DND-41 (cell line): ENCODE results near the gene TRIM2.

Source experiments
- ATAC-seq: fragments of 200-7000 bp; cut with Tn5 transposase; 3 replicates; pipeline ENCODE4 v1.9.1; 2021; ENCODE audit warnings: low read depth; ENCODE audit not compliant: insufficient read depth
- DNase-seq: peaks from one replicate; pipeline ENCODE4 v3.0.0-alpha.2; 2020
- H2AFZ ChIP-seq: 2 replicates; pipeline ENCODE4 v1.6.0; 2012; ENCODE audit warnings: low read depth, low read length
- H3K27ac ChIP-seq: 2 replicates; pipeline ENCODE4 v1.5.1; 2012; ENCODE audit warnings: low read length, inconsistent platforms
- H3K27me3 ChIP-seq: fragments of 200-600 bp; sonication (generic); 2 replicates; pipeline ENCODE4 v1.6.0; 2012; ENCODE audit warnings: low read length, mild to moderate bottlenecking, inconsistent platforms; ENCODE audit not compliant: insufficient read depth, poor library complexity
- H3K36me3 ChIP-seq: 2 replicates; pipeline ENCODE4 v1.5.1; 2012; ENCODE audit warnings: low read length, inconsistent platforms; ENCODE audit not compliant: insufficient read depth
- H3K4me1 ChIP-seq: 2 replicates; pipeline ENCODE4 v1.5.1; 2012; ENCODE audit warnings: mild to moderate bottlenecking, low read length; ENCODE audit not compliant: insufficient read depth
- H3K4me2 ChIP-seq: 2 replicates; pipeline ENCODE4 v1.6.0; 2012; ENCODE audit warnings: mild to moderate bottlenecking, moderate library complexity, low read length, inconsistent platforms; ENCODE audit not compliant: insufficient read depth
- H3K4me3 ChIP-seq, 2 experiments: fragments of 200-600 bp in 1 of 2; shearing (Covaris generic) in 1 of 2; 2 replicates each; pipeline ENCODE4 v1.5.1; 2012 to 2016; ENCODE audit warnings: inconsistent platforms in 2 of 2, low read length in 2 of 2, mild to moderate bottlenecking in 2 of 2, low read depth in 1 of 2, moderate library complexity in 1 of 2
- H3K79me2 ChIP-seq: 2 replicates; pipeline ENCODE4 v1.6.0; 2012; ENCODE audit warnings: low read length, inconsistent platforms; ENCODE audit not compliant: insufficient read depth
- H3K9ac ChIP-seq: 2 replicates; pipeline ENCODE4 v1.6.0; 2012; ENCODE audit warnings: low read depth, mild to moderate bottlenecking, inconsistent platforms, low read length, moderate library complexity
- H3K9me3 ChIP-seq: 2 replicates; pipeline ENCODE4 v1.5.1; 2012; ENCODE audit warnings: low read length, moderate library complexity, mild to moderate bottlenecking, inconsistent platforms; ENCODE audit not compliant: insufficient read depth, severe bottlenecking
- H4K20me1 ChIP-seq: 2 replicates; pipeline ENCODE4 v1.6.0; 2012; ENCODE audit warnings: low read length; ENCODE audit not compliant: insufficient read depth
- CTCF ChIP-seq: IDR thresholded peaks from 2 replicates; pipeline ENCODE4 v1.5.1; 2012; ENCODE audit warnings: borderline replicate concordance, low read length, moderate library complexity, mild to moderate bottlenecking; ENCODE audit not compliant: poor library complexity, severe bottlenecking; ENCODE audit errors: extremely low read depth
- EZH2 ChIP-seq: IDR thresholded peaks from 3 replicates; pipeline ENCODE4 v1.6.1; 2012; ENCODE audit warnings: borderline replicate concordance, low read depth, mild to moderate bottlenecking, moderate library complexity, low read length, inconsistent platforms; ENCODE audit not compliant: severe bottlenecking

TRIM2 gene

GRCh38 chr4:153372967-153373562, 168.8 kb downstream of the TRIM2 start:
- Histone ChIP-seq H3K79me2 (peaks cover 38% of the 10 kb centered on the region), H4K20me1 (no peaks in the 10 kb centered on the region), H3K27ac (no peak overlapping the region), H2AFZ (no peak overlapping the region), H3K9ac (no peak overlapping the region), H3K4me1 (no peaks in the 10 kb centered on the region), H3K36me3 (peaks cover 66% of the 10 kb centered on the region), H3K9me3 (peaks cover 17% of the 10 kb centered on the region), H3K4me2 (no peak overlapping the region), H3K4me3 (no peak overlapping the region), H3K27me3 (no peaks in the 10 kb centered on the region)
- no peak for DNase-seq
- TF ChIP-seq EZH2 (no peak), CTCF (no peak)
- no peak for ATAC-seq

GRCh38 chr4:153374442-153374841, 170.2 kb downstream of the TRIM2 start:
- no peak for TF ChIP-seq EZH2
- no peak for TF ChIP-seq CTCF

GRCh38 chr4:153375303-153375702, 171.1 kb downstream of the TRIM2 start:
- Histone ChIP-seq H3K9me3 (peaks cover 17% of the 10 kb centered on the region), H3K4me2 (no peak overlapping the region), H3K9ac (no peak overlapping the region), H3K27me3 (no peaks in the 10 kb centered on the region), H3K36me3 (peaks cover 53% of the 10 kb centered on the region), H4K20me1 (no peaks in the 10 kb centered on the region), H3K79me2 (peaks cover 41% of the 10 kb centered on the region), H3K4me1 (no peaks in the 10 kb centered on the region), H3K27ac (no peak overlapping the region), H3K4me3 (no peak overlapping the region), H2AFZ (no peak overlapping the region)
- TF ChIP-seq EZH2 (no peak), CTCF (no peak)
- DNase-seq (no peak), ATAC-seq (no peak)

More at GRCh38 chr4:153374442-153374841, 170.2 kb downstream of the TRIM2 start:
- ATAC-seq = no peak
- Histone ChIP-seq H3K4me1 (no peaks in the 10 kb centered on the region), H3K79me2 (peaks cover 38% of the 10 kb centered on the region), H4K20me1 (no peaks in the 10 kb centered on the region), H3K27me3 (no peaks in the 10 kb centered on the region), H3K9me3 (peaks cover 17% of the 10 kb centered on the region), H3K9ac (no peak overlapping the region), H2AFZ (no peak overlapping the region), H3K4me2 (no peak overlapping the region), H3K36me3 (peaks cover 59% of the 10 kb centered on the region), H3K4me3 (no peak overlapping the region), H3K27ac (no peak overlapping the region)
- DNase-seq = no peak

- peaks cover 63% of the 10 kb centered on the region for H3K36me3 ChIP-seq
- ATAC-seq = no peak
- peaks cover 12% of the 10 kb centered on the region; the same call in 1 of the 2 replicates for H3K4me1 ChIP-seq
- peak overlapping the region; percentile 67; the same call in 1 of the 2 replicates for H3K27ac ChIP-seq
- DNase-seq = no peak
- TF ChIP-seq CTCF (no peak), EZH2 (no peak)
- no peaks in the 10 kb centered on the region for H3K27me3 ChIP-seq
- H3K79me2 ChIP-seq = peaks cover 48% of the 10 kb centered on the region
- H3K9ac ChIP-seq = no peak overlapping the region
- no peak overlapping the region for H3K4me3 ChIP-seq
- no peak overlapping the region for H2AFZ ChIP-seq
- H3K9me3 ChIP-seq = no peaks in the 10 kb centered on the region
- H4K20me1 ChIP-seq = no peaks in the 10 kb centered on the region
- H3K4me2 ChIP-seq = no peak overlapping the region
These were observed 178.9 kb downstream of the TRIM2 start for GRCh38 chr4:153383131-153383530.
